Stimulated activated CD4-positive, alpha-beta T cell treated with anti-CD3 and anti-CD28 coated beads, Interleukin-1b, Interleukin-23, amount 100 ng/mL, for 24 hours (primary cell): ENCODE measurements around the gene SYT9.

Source experiments
- DNase-seq, 4 experiments: peaks; one replicate each; pipeline ENCODE4 v3.0.0-alpha.2; 2020; ENCODE audit warnings: low read depth in 4 of 4, low spot score in 1 of 4

Gene SYT9

GRCh38 chr11:7272373-7272772, 20.7 kb downstream of the SYT9 start:
- no peak for DNase-seq

GRCh38 chr11:7275133-7275532, 23.4 kb downstream of the SYT9 start:
- no peak for DNase-seq

- DNase-seq = no peak
Observed at GRCh38 chr11:7278314-7278917, 26.7 kb downstream of the SYT9 start.

GRCh38 chr11:7279676-7280075, 28.0 kb downstream of the SYT9 start:
- no peak for DNase-seq

DNA sequence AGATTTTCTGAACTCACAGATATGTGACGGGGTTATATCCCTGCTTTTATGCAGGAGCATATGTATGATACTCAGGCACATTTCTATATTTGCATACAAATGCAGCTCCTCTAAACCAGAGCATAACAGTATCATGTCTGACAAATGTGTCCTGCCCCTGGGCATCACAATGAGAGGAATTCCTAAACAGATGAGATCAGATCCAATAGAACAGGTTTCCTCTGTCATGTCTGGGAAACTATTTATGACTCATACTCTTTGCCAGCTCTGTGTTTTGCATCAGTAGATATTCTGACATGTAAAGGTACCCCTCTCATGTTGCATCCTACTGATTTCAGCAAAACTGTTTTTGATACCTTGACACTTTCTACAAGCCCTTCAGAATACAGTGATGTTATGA, 29.4 kb downstream of the SYT9 start:
- DNase-seq = no peak

DNA sequence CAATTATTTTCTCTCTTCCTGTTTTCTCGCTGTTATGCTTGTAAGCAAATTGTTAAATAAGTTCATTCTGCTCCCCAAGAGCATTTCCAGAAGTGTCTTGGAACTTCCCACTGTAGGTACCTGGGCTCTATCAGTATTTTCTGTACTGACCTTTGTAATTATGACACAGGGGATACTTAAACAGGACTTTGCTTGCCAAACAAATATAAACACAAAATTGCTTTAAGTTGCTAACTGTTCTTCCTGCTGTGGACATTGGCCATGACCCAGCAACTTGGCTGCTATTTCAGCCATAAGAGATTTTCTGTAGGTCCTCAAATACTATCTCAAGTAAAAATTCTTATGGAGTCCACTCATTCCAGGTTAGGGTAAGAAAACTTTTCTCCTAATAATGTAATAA, 30.1 kb downstream of the SYT9 start:
- DNase-seq = no peak

DNA sequence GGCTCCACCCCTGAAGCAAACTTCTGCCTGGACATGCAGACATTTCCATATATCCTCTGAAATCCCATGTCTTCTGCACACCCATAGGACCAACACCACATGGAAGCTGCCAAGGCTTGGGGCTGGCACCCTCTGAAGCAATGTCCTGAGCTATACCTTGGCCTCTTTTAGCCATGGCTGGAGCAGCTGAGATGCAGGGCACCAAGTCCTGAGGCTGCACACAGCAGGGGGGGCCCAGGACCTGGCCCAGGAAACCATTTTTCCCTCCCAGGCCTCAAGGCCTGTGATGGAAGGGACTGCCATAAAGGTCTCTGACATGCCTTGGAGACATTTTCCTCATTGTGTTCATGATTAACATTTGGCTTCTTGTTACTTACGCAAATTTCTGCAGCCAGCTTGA, 34.5 kb downstream of the SYT9 start:
- no peak for DNase-seq

DNA sequence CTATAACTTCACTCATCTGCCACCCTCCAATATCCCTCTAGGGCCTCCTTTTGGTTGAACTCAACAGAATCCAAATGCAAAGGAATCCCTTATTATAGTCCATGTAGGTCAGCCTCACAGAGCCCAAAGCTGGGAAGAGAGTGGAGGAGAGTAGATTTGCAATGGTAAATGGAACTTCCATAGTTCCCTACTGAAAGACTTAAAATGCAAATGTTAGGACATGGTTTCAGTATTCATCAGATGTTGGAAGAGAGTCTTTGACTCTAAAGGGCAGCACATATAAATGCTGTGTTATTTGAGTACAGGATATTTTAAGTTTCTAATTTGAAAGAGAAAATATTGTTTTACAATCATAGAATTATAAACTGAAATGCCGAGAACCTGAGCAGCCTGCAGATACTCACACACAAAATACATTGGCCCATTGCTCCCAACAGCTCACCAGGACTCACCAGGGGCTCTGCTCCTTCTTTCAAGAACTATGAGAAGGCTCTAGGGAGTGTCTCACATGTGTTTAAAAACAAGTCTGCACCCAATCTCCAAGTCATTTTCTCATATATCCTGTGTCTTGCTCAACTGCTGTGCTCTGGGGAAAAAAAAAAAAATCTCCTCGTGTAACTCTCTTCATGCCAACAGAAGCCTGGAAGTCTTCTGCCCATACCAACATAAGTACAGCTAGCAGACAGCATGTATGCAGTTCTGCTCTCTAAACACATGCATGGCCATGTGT, 39.6 kb downstream of the SYT9 start:
- DNase-seq = no peak

GRCh38 chr11:7292922-7293321, 41.2 kb downstream of the SYT9 start:
- DNase-seq = no peak

DNA sequence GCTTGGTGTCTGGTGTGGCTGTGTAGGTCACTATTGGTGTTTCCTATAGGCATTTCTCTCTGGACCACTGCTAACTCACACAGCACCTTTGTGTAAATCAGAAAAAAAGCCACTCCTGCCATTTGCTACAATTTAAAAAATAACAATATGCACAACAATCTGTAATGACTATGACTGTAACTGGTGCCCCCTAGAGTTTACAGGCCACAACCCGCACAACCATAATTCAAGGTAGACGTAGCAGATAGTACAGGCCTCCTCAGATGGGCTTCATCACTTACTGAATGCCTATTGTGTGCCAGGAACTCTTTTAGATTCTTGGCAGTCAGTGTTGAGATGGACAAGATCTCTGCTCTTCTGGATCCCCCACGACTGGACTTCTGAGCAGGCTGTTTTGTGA, 47.7 kb downstream of the SYT9 start:
- no peak for DNase-seq

GRCh38 chr11:7300281-7300680, 48.6 kb downstream of the SYT9 start:
- DNase-seq = no peak

DNA sequence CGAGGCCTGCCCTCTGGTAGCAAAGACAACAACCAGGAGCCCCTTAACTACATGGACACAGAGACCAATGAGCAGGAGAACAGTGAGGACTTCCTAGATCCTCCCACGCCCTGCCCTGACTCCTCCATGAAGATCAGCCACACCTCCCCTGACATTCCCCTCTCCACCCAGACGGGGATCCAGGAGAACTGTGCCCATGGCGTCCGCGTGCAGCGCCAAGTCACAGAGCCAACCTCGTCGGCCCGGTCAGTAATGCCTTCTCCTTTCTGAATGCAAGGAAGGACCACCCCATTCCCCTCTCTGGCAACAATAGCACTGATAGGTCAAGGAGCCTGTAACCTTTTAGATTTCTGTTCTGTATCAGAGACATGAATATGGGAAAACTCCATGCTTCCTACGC, 51.4 kb downstream of the SYT9 start:
- DNase-seq = no peak

- DNase-seq = no peak
Observed at GRCh38 chr11:7306900-7307299, 55.2 kb downstream of the SYT9 start.

DNA sequence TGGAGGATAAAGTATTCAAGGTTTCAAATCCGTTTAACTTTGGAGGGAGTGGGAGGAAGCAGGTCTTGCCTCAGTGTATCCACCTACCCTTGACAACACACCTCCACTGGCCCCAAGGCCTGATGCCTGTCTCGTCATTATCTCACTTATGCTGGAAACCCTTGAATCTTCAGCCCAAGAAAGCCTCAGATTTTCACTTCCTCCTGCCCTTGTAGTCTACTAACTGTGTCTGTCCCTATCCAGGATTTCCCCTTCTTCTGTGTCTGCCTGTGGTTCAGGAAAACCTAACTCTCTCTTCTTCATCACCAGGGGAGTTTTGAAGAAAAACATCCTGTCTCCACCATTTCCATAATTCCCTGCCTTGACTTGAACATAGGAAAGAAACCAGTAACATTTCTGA, 56.1 kb downstream of the SYT9 start:
- DNase-seq = no peak

- no peak for DNase-seq
Observed at GRCh38 chr11:7311903-7312302, 60.2 kb downstream of the SYT9 start.

GRCh38 chr11:7314811-7315604, 63.3 kb downstream of the SYT9 start:
- DNase-seq = no peak

DNA sequence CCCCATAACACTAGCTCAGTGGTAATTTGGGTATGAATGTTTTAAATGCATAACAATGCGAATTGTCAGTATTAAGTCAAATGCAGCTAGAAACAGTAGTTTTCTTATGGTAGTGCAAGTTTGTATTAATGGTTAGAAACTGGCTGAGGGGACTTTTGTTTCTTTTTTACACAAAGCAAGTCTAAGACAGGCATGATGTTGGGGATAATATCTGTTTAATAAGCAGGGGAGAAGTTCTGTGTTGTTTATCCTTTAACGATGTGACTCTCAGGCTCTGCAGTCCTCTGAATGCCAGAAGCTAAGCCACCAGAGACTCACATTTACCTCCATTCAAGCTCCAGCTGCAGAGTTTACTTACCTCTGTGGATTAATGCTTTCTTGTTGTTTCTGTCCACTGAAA, 67.8 kb downstream of the SYT9 start:
- DNase-seq = no peak

GRCh38 chr11:7320306-7320705, 68.6 kb downstream of the SYT9 start:
- no peak for DNase-seq

DNA sequence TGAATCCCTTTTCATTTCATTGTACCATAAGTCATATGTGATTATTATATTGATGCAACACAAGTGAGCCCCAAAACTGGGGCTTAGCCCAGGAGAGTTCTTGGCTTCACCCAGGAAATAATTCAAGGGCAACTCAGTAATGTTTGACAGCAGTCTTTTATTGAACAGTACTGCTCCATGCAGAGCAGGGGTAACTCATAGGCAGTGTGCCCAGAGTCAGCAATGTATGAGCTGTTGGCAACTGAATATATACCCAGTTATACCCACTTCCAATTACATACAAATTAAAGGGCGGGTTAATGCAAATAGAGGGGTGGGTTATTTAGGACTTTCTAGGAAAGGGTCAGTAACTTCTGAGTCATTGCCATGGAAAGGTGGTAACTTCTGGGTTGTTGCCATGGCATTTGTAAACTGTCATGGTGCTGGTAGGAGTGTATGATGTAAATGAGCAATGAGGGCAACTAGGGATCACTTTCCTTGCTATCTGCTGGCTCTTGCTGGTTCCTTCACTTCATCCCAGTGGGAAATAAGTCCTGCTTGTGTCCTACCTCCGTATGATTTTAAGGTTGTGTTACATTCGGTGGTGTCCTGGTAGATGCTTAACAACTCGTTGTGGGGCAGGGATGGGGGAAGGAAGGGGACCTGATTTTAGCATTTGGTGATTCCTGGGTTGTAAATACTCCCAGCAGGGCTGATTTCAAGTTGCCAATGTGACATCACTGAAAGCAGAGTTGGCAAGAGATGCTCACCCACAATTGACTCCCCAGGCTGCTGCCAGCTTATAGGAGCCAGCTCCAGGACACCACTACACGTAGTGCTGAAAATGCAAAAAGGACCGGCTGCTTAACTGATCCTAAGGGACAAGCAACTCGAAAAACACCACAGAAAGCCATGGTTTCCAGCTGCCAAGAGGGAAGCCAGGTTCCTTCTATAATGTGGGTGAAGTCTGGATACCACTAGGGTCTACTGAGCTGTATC, 70.1 kb downstream of the SYT9 start:
- DNase-seq = no peak

- no peak for DNase-seq
Observed at GRCh38 chr11:7332451-7332850, 80.7 kb downstream of the SYT9 start.

DNA sequence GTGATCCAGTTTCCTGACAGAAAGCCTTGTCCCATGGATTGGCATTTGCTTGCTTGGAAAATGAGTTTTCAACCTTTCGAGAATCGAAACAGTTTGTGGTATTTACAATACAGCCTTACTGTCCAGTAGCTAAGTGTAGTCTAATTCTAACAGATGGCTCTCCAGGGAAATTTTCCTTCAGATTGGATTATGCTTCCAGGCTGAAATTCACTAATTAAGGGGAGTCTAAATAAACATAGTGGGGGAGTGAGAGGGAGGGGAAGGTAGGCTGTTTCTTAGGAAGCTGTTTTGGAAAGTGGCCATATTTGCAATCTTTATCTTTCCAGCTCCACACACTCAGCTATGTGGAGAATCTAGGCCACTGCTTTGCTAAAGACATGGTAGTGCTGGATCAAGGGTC, 81.3 kb downstream of the SYT9 start:
- no peak for DNase-seq
